GM18907 (cell line): ENCODE results near the gene THYN1.
"Not testable (repeated sequence)": the region's sequence is repeated elsewhere in the genome, so short reads cannot be mapped to it uniquely, and the experiment has no call there.

Experiments
- ATAC-seq: cut with Tn5 transposase; IDR thresholded peaks from one replicate; pipeline ENCODE4 v1.9.1; 2021; ENCODE audit warnings: mild to moderate bottlenecking, moderate library complexity; ENCODE audit not compliant: unreplicated experiment

The THYN1 gene

GRCh38 chr11:134253188-134253993, at the start of gene THYN1, which contains the start of gene ACAD8:
THYN1 (minus strand) TSS chr11:134253352; CDS start chr11:134252882, 470 bp downstream.
ACAD8 (plus strand) TSS chr11:134253568; CDS start chr11:134253601, 33 bp downstream.
- peak; percentile 99 for ATAC-seq

- ATAC-seq, result no peak
These were observed 41.5 kb upstream of the THYN1 start for GRCh38 chr11:134294664-134295063.

- ATAC-seq, result no peak
These were observed 40.3 kb upstream of the THYN1 start for GRCh38 chr11:134293119-134294113.

GRCh38 chr11:134292661-134293060, 39.5 kb upstream of the THYN1 start:
- no peak for ATAC-seq

- ATAC-seq, result no peak
These were observed 38.0 kb upstream of the THYN1 start for GRCh38 chr11:134291196-134291595.

DNA sequence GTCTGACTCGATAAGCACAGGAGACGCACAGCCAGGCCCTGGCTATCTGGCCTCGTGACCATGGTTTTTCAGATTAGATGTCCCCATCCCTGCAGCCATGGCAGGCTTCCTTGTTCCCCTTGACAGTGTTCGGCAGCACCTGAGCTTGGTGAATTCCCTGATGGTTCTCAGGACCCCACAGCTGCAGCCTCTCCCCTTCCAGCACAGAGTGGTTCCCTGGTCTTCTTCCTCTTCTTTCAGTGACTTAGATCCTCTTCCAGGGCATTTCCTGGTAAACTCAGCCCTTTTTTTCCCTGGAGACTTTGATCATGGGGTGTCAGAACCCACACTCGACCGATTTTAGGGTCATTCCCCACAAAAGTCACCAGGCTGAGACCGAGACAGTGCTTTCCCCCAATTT, 37.5 kb upstream of the THYN1 start:
- ATAC-seq, result no peak

- no peak for ATAC-seq
These were observed 36.6 kb upstream of the THYN1 start for GRCh38 chr11:134289789-134290188.

DNA sequence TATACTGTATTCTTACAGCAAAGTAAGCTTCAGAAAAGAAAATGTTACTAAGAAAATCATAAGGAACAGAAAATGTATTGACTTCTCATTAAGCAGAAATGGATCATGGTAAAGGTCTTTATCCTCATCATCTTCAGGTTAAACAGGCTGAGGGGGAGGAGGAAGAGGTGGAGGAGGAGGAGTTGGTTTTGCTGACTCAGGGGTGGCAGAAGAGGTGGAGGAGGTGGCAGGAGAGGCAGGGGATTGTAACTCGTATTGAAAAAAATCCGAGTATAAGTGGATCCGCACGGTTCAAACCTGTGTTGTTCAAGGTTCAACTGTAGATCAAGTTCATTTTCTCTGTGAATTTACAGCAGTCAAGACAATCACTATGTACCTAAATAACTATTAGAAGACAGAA, 36.0 kb upstream of the THYN1 start:
- ATAC-seq, result no peak

GRCh38 chr11:134288486-134288885, 35.3 kb upstream of the THYN1 start:
- ATAC-seq, result no peak

- ATAC-seq, result no peak
These were observed 34.4 kb upstream of the THYN1 start for GRCh38 chr11:134287561-134287960.

DNA sequence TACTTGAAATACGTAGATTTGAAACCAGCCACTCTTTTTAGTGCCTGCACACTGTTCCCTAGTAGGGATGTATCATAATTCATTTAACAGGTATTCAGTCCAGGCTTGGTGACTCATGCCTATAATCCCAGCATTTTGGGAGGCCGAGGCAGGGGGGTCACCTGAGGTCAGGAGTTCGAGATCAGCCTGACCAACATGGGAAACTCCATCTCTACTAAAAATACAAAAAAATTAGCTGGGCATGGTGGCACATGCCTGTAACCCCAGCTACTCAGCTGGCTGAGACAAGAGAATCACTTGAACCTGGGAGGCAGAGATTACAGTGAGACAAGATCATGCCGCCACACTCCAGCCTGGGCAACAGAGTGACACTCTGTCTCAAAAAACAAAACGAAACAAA, 31.2 kb upstream of the THYN1 start:
- ATAC-seq, result not testable (repeated sequence)

DNA sequence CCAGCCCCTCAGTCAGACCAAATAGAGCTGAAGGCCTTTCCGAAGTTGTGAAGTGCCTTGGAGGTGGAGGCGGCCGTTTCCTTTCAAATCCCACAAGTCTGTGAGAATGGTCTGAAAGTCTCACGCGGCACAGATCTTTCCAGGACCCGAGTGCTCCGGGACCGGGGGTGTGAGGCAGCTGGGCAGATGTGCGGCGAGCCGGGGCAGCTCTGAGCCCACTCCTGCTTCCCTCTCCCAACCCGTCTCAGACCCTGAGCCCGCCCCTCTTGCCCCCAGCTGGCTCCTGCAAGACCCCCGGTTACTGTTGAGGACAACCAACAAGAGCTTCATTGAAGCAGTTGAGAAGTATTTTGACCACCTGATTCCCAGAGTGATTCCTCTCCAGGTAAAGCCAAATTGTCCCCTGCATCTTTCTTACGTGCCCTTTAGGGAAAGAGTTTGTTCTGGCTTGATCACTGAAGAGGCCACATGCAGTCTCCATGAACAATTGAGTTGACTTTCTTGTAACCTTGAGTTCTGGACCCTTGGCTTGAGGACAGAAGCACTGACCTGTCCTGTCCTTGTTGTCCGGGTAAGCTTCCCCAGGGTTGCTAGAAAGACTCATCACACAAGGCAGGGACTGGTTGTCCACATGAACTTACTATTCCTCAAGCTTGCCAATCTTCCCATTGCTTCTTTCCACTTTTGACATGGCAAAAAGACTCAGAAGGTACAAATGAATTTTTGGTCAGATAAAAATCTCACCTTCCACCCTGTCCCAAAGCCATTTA, 30.5 kb upstream of the THYN1 start:
- no peak for ATAC-seq

DNA sequence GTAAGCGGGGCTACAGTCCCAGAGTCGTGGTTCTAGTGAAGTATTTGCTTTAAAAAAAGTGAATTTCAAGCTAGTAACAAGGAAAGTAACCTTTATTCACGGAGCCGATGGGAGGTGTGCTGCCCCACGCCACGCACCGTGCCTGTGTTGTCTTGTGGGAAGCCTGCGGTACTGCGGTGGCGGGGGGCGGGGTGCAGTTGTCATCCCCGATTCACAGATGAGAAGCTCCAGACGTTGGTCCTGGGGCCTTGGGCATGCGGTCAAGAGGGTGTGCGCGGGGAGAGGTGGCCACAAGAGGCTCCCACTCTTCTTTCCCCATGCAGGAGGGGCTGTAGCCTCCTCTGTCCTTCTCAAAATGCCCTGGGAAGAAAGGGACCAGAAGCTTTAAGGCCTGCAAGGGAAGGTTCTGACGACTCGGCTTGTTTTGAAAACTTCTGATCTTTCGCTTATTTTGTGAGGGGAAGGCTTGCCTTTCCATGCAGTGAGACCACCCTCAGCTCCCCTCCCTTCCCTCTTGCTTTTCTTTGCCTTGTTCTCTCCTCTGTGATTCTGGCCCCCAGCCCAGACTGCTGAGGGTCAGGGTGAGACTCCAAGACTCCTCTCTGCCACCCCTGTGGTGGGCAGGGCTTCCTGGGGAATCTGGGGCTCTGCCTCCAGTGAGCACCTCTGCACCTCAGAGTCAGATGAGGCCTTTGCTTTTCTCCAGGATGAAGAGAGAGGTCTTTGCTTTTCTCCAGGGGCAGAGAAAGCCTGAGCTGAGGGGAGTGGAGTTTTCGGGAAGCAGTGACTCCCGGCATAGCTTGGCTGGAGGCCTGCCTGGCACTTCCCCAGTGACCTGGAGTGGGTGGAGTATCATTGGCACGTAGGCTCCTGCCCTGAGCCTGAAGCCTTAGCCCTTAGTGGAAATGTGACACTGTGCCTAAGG, 29.2 kb upstream of the THYN1 start:
- no peak for ATAC-seq

DNA sequence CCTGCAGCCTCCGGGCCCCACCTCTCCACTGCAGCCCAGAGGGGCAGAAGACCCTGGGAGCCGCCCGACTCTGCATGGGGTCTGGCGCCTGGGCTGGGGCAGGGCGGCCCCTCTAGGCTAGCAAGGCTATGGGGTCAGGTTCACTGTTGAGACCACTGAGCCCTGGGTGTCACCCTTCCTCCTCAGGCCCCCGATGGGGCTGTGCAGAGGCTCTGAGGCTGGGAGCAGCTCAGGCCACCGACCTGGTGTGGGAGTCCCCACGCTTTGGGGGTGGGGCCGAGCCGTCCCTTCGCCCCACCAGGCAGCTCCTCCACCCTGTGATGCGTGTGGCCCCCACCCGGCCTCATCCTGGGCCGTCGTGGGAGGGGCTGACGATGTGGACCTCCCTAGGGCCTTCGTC, 28.5 kb upstream of the THYN1 start:
- not testable (repeated sequence) for ATAC-seq

GRCh38 chr11:134278356-134278755, 25.2 kb upstream of the THYN1 start:
- ATAC-seq, result no peak

- ATAC-seq, result no peak
These were observed 24.2 kb upstream of the THYN1 start for GRCh38 chr11:134277183-134278001.

DNA sequence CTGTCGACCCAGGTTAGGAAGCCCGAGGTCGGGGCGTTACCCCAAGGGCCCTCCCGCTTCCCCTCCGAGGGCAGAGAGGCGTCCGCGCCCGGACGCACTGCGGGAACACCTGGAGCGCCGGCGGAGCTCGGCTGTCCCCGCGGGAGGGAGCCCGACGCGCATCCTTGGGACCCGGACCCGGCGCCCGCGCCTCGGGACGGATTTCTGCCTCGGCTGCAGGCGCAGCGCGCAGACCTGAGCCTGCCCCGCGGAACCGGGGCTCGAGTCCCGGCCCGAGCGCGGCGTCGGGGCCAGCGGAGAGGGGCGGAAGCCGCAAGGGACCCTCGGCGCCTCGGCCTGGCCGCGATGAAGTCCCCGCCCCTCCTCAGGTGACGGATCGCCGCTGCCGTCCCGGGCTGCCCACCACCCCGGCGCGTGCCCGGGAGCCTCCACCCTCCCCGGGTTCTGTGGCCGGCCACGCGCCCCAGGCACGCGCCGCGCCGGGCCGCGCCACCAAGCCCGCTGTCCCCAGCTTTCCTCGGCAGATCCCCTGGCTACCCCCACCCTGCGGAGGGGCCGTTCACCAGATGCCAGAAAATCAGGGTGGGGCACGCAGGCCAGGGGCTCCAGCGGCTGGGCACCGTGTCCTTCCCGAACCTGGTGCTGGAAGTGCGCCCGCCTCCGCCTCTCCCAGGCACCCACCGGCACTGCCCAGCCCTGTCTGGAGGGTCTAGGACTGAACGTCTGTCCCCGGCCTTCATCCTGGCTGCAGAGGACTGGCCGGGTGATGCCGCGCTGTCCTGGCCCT, 23.4 kb upstream of the THYN1 start:
- peak; percentile 25 for ATAC-seq
